MCF 10A (cell line): ENCODE data around the gene NXNL2. TPM values are rescaled to one million over a fixed set of nuclear protein-coding genes. Genes with fewer than 3 reads are reported as not detected.

Experiments used
- BruUV-seq: library from RNA; stranded (reverse); fragments of 400-500 nt; replicated peaks from 2 replicates; lab custom pipeline; 2021; lab: Mats Ljungman, UMichigan
- CTCF ChIA-PET: fragments of 300-600 bp; sonication (Branson Sonifier 250); formaldehyde crosslinking; extraction: SDS; loops from one replicate; lab custom pipeline; 2021; ENCODE audit warnings: antibody characterized with exemption, inconsistent platforms; lab: Yijun Ruan, JAX
- POLR2A ChIA-PET: fragments of 300-600, 350-650 bp; sonication (Branson Sonifier 250); formaldehyde crosslinking; extraction: SDS; loops from one replicate; lab custom pipeline; 2020; ENCODE audit warnings: antibody characterized with exemption, inconsistent platforms; lab: Yijun Ruan, JAX
- DNase-seq: peaks from one replicate; pipeline ENCODE4 v3.0.0-alpha.2; 2018; ENCODE audit not compliant: unreplicated experiment
- H3K27ac Mint-ChIP-seq: one replicate; pipeline ENCODE4 v1.8.0; 2022; ENCODE audit warnings: mild to moderate bottlenecking, low read depth, mixed read lengths; ENCODE audit not compliant: unreplicated experiment
- H3K27me3 Mint-ChIP-seq: one replicate; pipeline ENCODE4 v1.8.0; 2022; ENCODE audit warnings: mixed read lengths; ENCODE audit not compliant: insufficient read depth, unreplicated experiment
- H3K36me3 Mint-ChIP-seq: one replicate; pipeline ENCODE4 v1.8.0; 2022; ENCODE audit warnings: mild to moderate bottlenecking, moderate library complexity, mixed read lengths; ENCODE audit not compliant: insufficient read depth, unreplicated experiment
- H3K4me1 Mint-ChIP-seq: one replicate; pipeline ENCODE4 v1.8.0; 2022; ENCODE audit warnings: mixed read lengths; ENCODE audit not compliant: insufficient read depth, unreplicated experiment
- H3K4me3 Mint-ChIP-seq: one replicate; pipeline ENCODE4 v1.8.0; 2022; ENCODE audit warnings: mild to moderate bottlenecking, moderate library complexity, mixed read lengths; ENCODE audit not compliant: unreplicated experiment
- H3K9me3 Mint-ChIP-seq: one replicate; pipeline ENCODE4 v1.8.0; 2022; ENCODE audit warnings: mixed read lengths; ENCODE audit not compliant: unreplicated experiment
- intact Hi-C: fragments of 100-400 bp; cut with micrococcal nuclease; formaldehyde crosslinking; loops from 2 replicates; pipeline ENCODE4 v1.14.1; 2022
- total RNA-seq: library from RNA; stranded (reverse); gene quantifications from 2 replicates; pipeline ENCODE4 v1.2.3, GENCODE V29; 2022
- TF ChIP-seq, protein P1 (sequence below): fragments of 200-600 bp; IDR thresholded peaks from one replicate; pipeline ENCODE4 v1.8.0; 2022; ENCODE audit warnings: antibody characterized with exemption, mild to moderate bottlenecking; ENCODE audit not compliant: unreplicated experiment

NXNL2 gene
- total RNA-seq, 1 experiment from 2014 or later, result 0.49 TPM

DNA sequence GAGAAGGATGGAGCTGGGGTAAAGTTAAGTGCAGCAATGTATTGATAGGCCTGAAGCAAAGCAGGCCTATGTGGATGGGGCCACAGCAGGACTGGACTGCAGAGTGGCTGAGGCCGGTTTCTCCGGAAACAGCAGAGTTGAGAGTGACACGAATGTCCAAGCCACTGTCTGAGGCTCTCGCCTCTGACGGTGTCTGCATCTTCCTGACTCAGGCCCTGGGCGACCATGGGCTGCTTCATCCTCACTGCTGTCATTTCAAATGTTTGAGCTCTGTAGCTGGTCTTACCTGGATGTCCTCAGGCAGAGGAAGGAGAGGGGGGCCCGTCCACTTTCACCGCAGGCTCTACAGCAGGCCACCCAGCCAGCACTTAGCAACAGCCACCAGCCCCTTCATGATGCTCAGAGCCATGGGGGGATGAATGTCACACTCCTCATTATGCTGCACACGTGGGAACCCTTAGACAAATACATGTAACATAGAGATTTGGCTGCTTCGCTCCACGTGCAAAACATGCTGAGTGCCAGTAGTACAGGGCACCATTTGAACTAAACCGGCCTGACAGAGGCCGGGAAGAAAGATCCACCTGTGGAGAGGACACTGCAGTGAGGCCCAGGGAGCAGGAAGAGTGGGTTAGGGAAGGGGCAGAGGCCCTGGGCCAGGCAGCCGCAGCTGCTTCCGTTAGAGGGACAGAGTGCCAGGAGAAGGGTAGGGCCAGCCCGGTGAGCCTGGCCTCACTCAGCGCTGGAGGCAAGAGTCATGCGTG lies 31.7 kb upstream of the NXNL2 start:
- Mint-ChIP-seq H3K27ac (no peak overlapping the region), H3K4me1 (no peaks in the 10 kb centered on the region), H3K36me3 (no peaks in the 10 kb centered on the region), H3K9me3 (no peaks in the 10 kb centered on the region), H3K27me3 (no peaks in the 10 kb centered on the region), H3K4me3 (no peak overlapping the region)
- intact Hi-C loops, result no loop called here
- no TSS peak for BruUV-seq
- TF ChIP-seq, protein P1, sequence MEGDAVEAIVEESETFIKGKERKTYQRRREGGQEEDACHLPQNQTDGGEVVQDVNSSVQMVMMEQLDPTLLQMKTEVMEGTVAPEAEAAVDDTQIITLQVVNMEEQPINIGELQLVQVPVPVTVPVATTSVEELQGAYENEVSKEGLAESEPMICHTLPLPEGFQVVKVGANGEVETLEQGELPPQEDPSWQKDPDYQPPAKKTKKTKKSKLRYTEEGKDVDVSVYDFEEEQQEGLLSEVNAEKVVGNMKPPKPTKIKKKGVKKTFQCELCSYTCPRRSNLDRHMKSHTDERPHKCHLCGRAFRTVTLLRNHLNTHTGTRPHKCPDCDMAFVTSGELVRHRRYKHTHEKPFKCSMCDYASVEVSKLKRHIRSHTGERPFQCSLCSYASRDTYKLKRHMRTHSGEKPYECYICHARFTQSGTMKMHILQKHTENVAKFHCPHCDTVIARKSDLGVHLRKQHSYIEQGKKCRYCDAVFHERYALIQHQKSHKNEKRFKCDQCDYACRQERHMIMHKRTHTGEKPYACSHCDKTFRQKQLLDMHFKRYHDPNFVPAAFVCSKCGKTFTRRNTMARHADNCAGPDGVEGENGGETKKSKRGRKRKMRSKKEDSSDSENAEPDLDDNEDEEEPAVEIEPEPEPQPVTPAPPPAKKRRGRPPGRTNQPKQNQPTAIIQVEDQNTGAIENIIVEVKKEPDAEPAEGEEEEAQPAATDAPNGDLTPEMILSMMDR, result no peak
- POLR2A ChIA-PET, result no interaction called here
- DNase-seq, result no peak
- CTCF ChIA-PET, result no interaction called here

DNA sequence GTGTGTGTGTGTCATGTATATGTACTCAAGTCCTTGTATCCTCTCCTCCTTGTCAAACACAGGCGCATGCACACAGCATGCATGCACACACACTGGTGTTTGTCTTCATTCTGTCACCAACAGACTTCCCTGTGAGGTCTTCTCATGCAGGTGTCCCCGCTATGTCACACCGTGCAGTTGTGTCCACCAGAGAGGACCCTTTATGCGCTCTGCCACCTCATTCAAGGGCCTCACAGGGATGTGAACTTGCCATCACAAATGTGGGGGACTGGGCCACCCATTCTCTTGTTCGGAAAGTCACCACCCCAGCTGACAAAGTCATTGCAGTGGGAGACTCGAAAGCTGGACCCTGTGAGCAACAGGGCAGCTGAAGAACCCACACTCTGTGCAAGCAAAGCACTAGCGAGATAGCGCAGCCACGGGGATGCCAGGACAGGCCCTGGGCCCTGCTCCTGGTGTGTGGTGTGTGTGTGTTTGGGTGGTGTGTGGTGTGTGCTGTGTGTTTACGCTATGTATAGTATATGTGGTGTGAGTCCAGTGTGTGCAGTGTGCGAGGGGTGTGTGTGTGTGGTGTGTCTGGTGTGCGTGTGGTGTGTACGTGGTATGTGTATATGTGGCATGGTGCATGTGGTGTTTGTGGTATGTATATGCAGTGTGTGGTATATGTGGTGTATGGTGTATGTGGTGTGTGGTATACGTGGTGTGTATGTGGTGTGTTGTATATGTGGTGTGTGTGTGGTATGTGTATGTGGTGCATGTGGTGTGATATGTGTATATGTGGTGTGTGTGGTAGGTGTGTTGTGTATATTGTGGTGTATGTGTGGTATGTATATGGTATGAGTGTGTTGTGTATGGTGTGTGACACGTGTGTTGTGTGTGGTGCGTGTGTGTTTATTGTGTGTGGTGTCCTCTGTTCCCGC lies 30.9 kb upstream of the NXNL2 start:
- TF ChIP-seq, protein P1, result no peak
- BruUV-seq, result no TSS peak
- Mint-ChIP-seq H3K9me3 (no peaks in the 10 kb centered on the region), H3K36me3 (no peaks in the 10 kb centered on the region), H3K4me3 (no peak overlapping the region), H3K4me1 (no peaks in the 10 kb centered on the region), H3K27ac (no peak overlapping the region), H3K27me3 (no peaks in the 10 kb centered on the region)
- intact Hi-C loops, result no loop called here
- no peak for DNase-seq
- CTCF ChIA-PET, result no interaction called here
- POLR2A ChIA-PET, result no interaction called here

DNA sequence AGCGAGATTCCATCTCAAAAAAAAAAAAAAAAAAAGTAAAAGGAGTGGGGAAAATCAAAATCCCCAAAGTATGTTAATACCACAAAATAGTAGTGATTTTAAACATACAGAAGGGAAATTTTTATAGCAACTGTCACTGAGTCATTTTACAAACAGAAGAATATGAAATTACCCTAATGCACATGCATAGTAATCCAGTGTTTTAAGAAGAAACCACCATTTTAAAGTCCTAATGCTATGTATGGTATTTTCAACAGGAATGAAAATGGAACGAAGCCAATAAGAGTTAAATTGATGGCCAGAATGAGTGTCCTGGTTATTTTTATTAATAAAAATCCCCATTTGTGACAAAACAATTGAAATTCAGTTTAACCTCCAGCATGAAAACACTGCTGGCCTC lies 26.7 kb upstream of the NXNL2 start:
- no peaks in the 10 kb centered on the region for H3K36me3 Mint-ChIP-seq
- TF ChIP-seq, protein P1, result no peak
- H3K4me1 Mint-ChIP-seq, result no peaks in the 10 kb centered on the region
- no peaks in the 10 kb centered on the region for H3K27me3 Mint-ChIP-seq
- ChIA-PET CTCF (no interaction called here), POLR2A (no interaction called here)
- H3K9me3 Mint-ChIP-seq, result no peaks in the 10 kb centered on the region
- H3K27ac Mint-ChIP-seq, result no peak overlapping the region
- intact Hi-C loops, result no loop called here
- no peak for DNase-seq
- H3K4me3 Mint-ChIP-seq, result no peak overlapping the region
- BruUV-seq, result no TSS peak

DNA sequence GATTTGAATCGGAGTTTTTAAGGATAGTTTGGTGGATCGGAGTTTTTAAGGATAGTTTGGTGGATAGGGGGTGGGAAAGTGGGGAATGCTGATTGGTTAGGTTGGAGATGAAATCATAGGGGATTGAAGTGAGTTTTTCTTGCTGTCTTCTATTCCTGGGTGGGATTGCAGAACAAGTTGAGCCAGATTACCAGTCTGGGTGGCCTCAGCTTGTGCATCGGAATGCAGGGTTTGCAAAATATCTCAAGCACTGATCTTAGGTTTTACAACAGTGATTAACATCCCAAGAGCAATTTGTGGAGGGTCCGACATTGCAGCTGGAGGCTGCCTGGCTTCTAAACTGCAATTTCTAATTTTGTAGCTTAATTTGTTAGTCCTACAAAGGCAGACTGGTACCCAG lies 23.1 kb upstream of the NXNL2 start:
- H3K27ac Mint-ChIP-seq, result no peak overlapping the region
- H3K27me3 Mint-ChIP-seq, result no peaks in the 10 kb centered on the region
- DNase-seq, result no peak
- CTCF ChIA-PET, result no interaction called here
- H3K4me3 Mint-ChIP-seq, result no peak overlapping the region
- no peaks in the 10 kb centered on the region for H3K36me3 Mint-ChIP-seq
- POLR2A ChIA-PET, result no interaction called here
- no TSS peak for BruUV-seq
- TF ChIP-seq, protein P1, result no peak
- no peaks in the 10 kb centered on the region for H3K4me1 Mint-ChIP-seq
- intact Hi-C loops, result no loop called here
- H3K9me3 Mint-ChIP-seq, result no peaks in the 10 kb centered on the region
